Measurements from ENCODE around the gene CTTNBP2.
"Not testable (repeated sequence)": the region's sequence is repeated elsewhere in the genome, so short reads cannot be mapped to it uniquely, and the experiment has no call there.

CTTNBP2 gene

GRCh38 chr7:117737926-117738325, 135.3 kb downstream of the CTTNBP2 start:
- DNase-seq = no peak

GRCh38 chr7:117731455-117731854, 141.8 kb downstream of the CTTNBP2 start:
- no peak for DNase-seq

- DNase-seq = no peak
Observed at GRCh38 chr7:117730390-117730789, 142.9 kb downstream of the CTTNBP2 start.

- no peak for DNase-seq
Observed at GRCh38 chr7:117728890-117729624, 144.2 kb downstream of the CTTNBP2 start.

- DNase-seq = no peak
Observed at GRCh38 chr7:117724898-117725297, 148.3 kb downstream of the CTTNBP2 start.

GRCh38 chr7:117719377-117719776, 153.9 kb downstream of the CTTNBP2 start:
- DNase-seq = no peak

- no peak for DNase-seq
Observed at GRCh38 chr7:117718116-117718835, 155.0 kb downstream of the CTTNBP2 start.

- DNase-seq = no peak
Observed at GRCh38 chr7:117717357-117717756, 155.9 kb downstream of the CTTNBP2 start.

GRCh38 chr7:117716707-117717299, 156.4 kb downstream of the CTTNBP2 start:
- DNase-seq = no peak

GRCh38 chr7:117715784-117716445, 157.3 kb downstream of the CTTNBP2 start:
- DNase-seq = no peak

GRCh38 chr7:117711556-117711955, 161.7 kb downstream of the CTTNBP2 start:
- DNase-seq = no peak

- not testable (repeated sequence) for DNase-seq
Observed at GRCh38 chr7:117708173-117708572, 165.1 kb downstream of the CTTNBP2 start.

GRCh38 chr7:117707080-117707479, 166.2 kb downstream of the CTTNBP2 start:
- no peak for DNase-seq

GRCh38 chr7:117706210-117706609, 167.0 kb downstream of the CTTNBP2 start:
- no peak for DNase-seq

- no peak for DNase-seq
Observed at GRCh38 chr7:117705630-117706029, 167.6 kb downstream of the CTTNBP2 start.

GRCh38 chr7:117704063-117704462, 169.2 kb downstream of the CTTNBP2 start:
- DNase-seq = no peak

GRCh38 chr7:117698018-117698417, 175.2 kb downstream of the CTTNBP2 start:
- no peak for DNase-seq

GRCh38 chr7:117692338-117692737, 180.9 kb downstream of the CTTNBP2 start:
- DNase-seq = no peak

- no peak for DNase-seq
Observed at GRCh38 chr7:117690147-117690546, 183.1 kb downstream of the CTTNBP2 start.

- no peak for DNase-seq
Observed at GRCh38 chr7:117689406-117689805, 183.8 kb downstream of the CTTNBP2 start.

- no peak for DNase-seq
Observed at GRCh38 chr7:117688126-117688525, 185.1 kb downstream of the CTTNBP2 start.

- no peak for DNase-seq
Observed at GRCh38 chr7:117686311-117686935, 186.8 kb downstream of the CTTNBP2 start.

- no peak for DNase-seq
Observed at GRCh38 chr7:117685795-117686194, 187.4 kb downstream of the CTTNBP2 start.
